K562 (cell line): Measurements from ENCODE around the gene ATP5PD. TPM values are rescaled to one million over a fixed set of nuclear protein-coding genes. Genes with fewer than 3 reads are reported as not detected.

ENCODE experiments used
- CREB5 ChIP-seq: fragments of 250-450 bp; sonication (Bioruptor Pico); IDR thresholded peaks from 2 replicates; pipeline ENCODE4 v1.5.0; 2020; ENCODE audit warnings: mild to moderate bottlenecking
- DLX4 ChIP-seq: fragments of 250-450 bp; sonication (Bioruptor Pico); IDR thresholded peaks from 2 replicates; pipeline ENCODE4 v1.6.1; 2021; ENCODE audit warnings: mild to moderate bottlenecking
- EGR1 ChIP-seq: fragments of 450-650 bp; conservative IDR thresholded peaks from 2 replicates; pipeline ENCODE4 v1.6.1; 2017; ENCODE audit warnings: mild to moderate bottlenecking
- ETV5 ChIP-seq: sonication (generic); formaldehyde crosslinking; IDR thresholded peaks from 2 replicates; pipeline ENCODE4 v1.4.0; 2020; ENCODE audit warnings: low read depth, mild to moderate bottlenecking, missing genetic modification reagents
- GABPA ChIP-seq: fragments of 200-800 bp; sonication (Bioruptor generic); conservative IDR thresholded peaks from 2 replicates; pipeline ENCODE4 v1.6.1; 2016; ENCODE audit warnings: low read depth, missing genetic modification characterization, missing compliant biosample characterization
- GTF2F1 ChIP-seq: IDR thresholded peaks from 2 replicates; pipeline ENCODE4 v1.6.1; 2011; ENCODE audit warnings: low read depth, low read length, improper control_type of control experiment
- IRF2 ChIP-seq: sonication (generic); formaldehyde crosslinking; IDR thresholded peaks from 2 replicates; pipeline ENCODE4 v1.8.1; 2022; ENCODE audit warnings: mild to moderate bottlenecking, missing genetic modification reagents
- L3MBTL2 ChIP-seq: fragments of 450-650 bp; IDR thresholded peaks from 2 replicates; pipeline ENCODE4 v1.6.1; 2016; ENCODE audit warnings: mild to moderate bottlenecking, moderate library complexity
- MBD1 ChIP-seq: fragments of 250-450 bp; sonication (Bioruptor Pico); IDR thresholded peaks from 2 replicates; pipeline ENCODE4 v1.8.0; 2022; ENCODE audit warnings: inconsistent platforms
- MCM2 ChIP-seq: fragments of 450-650 bp; IDR thresholded peaks from 2 replicates; pipeline ENCODE4 v1.6.1; 2017; ENCODE audit warnings: low read depth, mild to moderate bottlenecking
- MXD1 ChIP-seq: fragments of 250-450 bp; sonication (Bioruptor Pico); IDR thresholded peaks from 2 replicates; pipeline ENCODE4 v1.8.0; 2021; ENCODE audit warnings: borderline replicate concordance, mild to moderate bottlenecking, moderate library complexity; ENCODE audit not compliant: poor library complexity, severe bottlenecking
- NFYB ChIP-seq: IDR thresholded peaks from 2 replicates; pipeline ENCODE4 v1.6.1; 2011; ENCODE audit warnings: mild to moderate bottlenecking, moderate library complexity; ENCODE audit not compliant: insufficient read length; ENCODE audit errors: extremely low read depth
- PML ChIP-seq: IDR thresholded peaks from 2 replicates; pipeline ENCODE4 v1.6.1; 2012; ENCODE audit warnings: low read length, inconsistent platforms
- RBM14 ChIP-seq: fragments of 200-400 bp; formaldehyde crosslinking; IDR thresholded peaks from 2 replicates; pipeline ENCODE4 v1.6.1; 2018; ENCODE audit warnings: low read depth, mild to moderate bottlenecking, low read length, moderate library complexity, borderline replicate concordance; ENCODE audit not compliant: insufficient read depth
- SIN3A ChIP-seq, 2 experiments: fragments of 150-350 bp in 1 of 2; IDR thresholded peaks; 2 replicates each; pipeline ENCODE4 v1.6.1; 2011 to 2016; ENCODE audit warnings: borderline replicate concordance in 2 of 2, low read depth in 2 of 2, low read length in 2 of 2, mild to moderate bottlenecking in 2 of 2, moderate library complexity in 2 of 2; ENCODE audit not compliant: control insufficient read depth in 1 of 2
- SMARCA4 ChIP-seq: fragments of 450-650 bp; IDR thresholded peaks from 2 replicates; pipeline ENCODE4 v1.6.1; 2016
- SMC3 ChIP-seq: conservative IDR thresholded peaks from 2 replicates; pipeline ENCODE4 v1.6.1; 2011; ENCODE audit warnings: low read depth, low read length, improper control_type of control experiment; ENCODE audit not compliant: insufficient read depth
- SNIP1 ChIP-seq: fragments of 450-650 bp; IDR thresholded peaks from 2 replicates; pipeline ENCODE4 v1.7.1; 2017; ENCODE audit warnings: low read depth, mild to moderate bottlenecking
- SRSF7 ChIP-seq: fragments of 200-400 bp; formaldehyde crosslinking; optimal IDR thresholded peaks from 2 replicates; pipeline ENCODE3; 2017; ENCODE audit warnings: mild to moderate bottlenecking, low read depth, low read length
- TCF15 ChIP-seq: fragments of 250-450 bp; sonication (Bioruptor Pico); IDR thresholded peaks from 2 replicates; pipeline ENCODE4 v1.8.0; 2022; ENCODE audit warnings: moderate library complexity, mild to moderate bottlenecking, inconsistent platforms
- XRCC5 ChIP-seq: fragments of 200-400 bp; formaldehyde crosslinking; IDR thresholded peaks from 2 replicates; pipeline ENCODE4 v1.6.1; 2017; ENCODE audit warnings: low read depth, mild to moderate bottlenecking, low read length
- ZBTB8A ChIP-seq: fragments of 450-650 bp; IDR thresholded peaks from 2 replicates; pipeline ENCODE4 v1.6.1; 2018; ENCODE audit warnings: mild to moderate bottlenecking, moderate library complexity; ENCODE audit not compliant: partially characterized antibody
- ZC3H11A ChIP-seq: IDR thresholded peaks from 2 replicates; pipeline ENCODE4 v1.6.1; 2012; ENCODE audit warnings: low read depth, low read length, improper control_type of control experiment
- ZKSCAN3 ChIP-seq: fragments of 250-450 bp; sonication (Bioruptor Pico); IDR thresholded peaks from 2 replicates; pipeline ENCODE4 v1.4.0; 2020
- ZKSCAN8 ChIP-seq: fragments of 200-800 bp; sonication (Bioruptor generic); IDR thresholded peaks from 2 replicates; pipeline ENCODE4 v1.6.1; 2016; ENCODE audit warnings: missing genetic modification characterization, missing compliant biosample characterization
- polyA plus RNA-seq, 8 experiments: library from polyadenylated mRNA; depleted of rRNA in 4 of 8; stranded (reverse) in 5 of 8; unstranded in 3 of 8; fragments of >200 nt; fragmentation: Nextera tagmentation in 2 of 8; fragmentation: Illumina TruSeq in 1 of 8; extraction: Ambion mirVana in 2 of 8; extraction: Trizol in 1 of 8; gene quantifications; 2 replicates each; pipeline versions ENCODE4 v1.2.1 to v1.2.3, GENCODE V29; 2011 to 2014; ENCODE audit warnings: inconsistent platforms in 1 of 8, missing spikeins in 1 of 8
- total RNA-seq, 7 experiments: library from RNA; depleted of rRNA in 6 of 7; stranded (reverse); fragments of >200 nt in 6 of 7; fragmentation: Illumina TruSeq in 2 of 7; extraction: Trizol in 2 of 7; gene quantifications; 2 replicates each; pipeline versions ENCODE4 v1.2.1 to v1.2.3, GENCODE V29; 2011 to 2021; ENCODE audit warnings: low replicate concordance in 1 of 7

Gene ATP5PD
- total and polyA plus RNA-seq, 9 of the 15 experiments (the other 6 are each of a cell fraction or from before 2014, with no cell fraction given), result 271 to 828 (median 432) TPM

- no peak for TF ChIP-seq MBD1 (CRISPR knock-in tag)
- TF ChIP-seq RBM14, result no peak
- TF ChIP-seq SRSF7, result no peak
- no peak for TF ChIP-seq DLX4 (CRISPR knock-in tag)
- TF ChIP-seq L3MBTL2, result peak; percentile 16; the same call in 1 of the 2 replicates
- TF ChIP-seq EGR1, result peak; percentile 94
- peak; percentile 80 for TF ChIP-seq ETV5 (CRISPR knock-in tag)
- no peak for TF ChIP-seq IRF2 (CRISPR knock-in tag)
- peak; percentile 12 to 63; a peak in 2 of 4 replicates for TF ChIP-seq SIN3A (IDR thresholded peaks at IDR 0.05; ENCODE audit: borderline replicate concordance in 2 of 2, control insufficient read depth in 1 of 2, low read depth in 2 of 2, low read length in 2 of 2)
- TF ChIP-seq TCF15, result no peak
- no peak for TF ChIP-seq GTF2F1
- TF ChIP-seq MXD1 (CRISPR knock-in tag), result no peak
- TF ChIP-seq NFYB, result peak; percentile 94
- no peak for TF ChIP-seq ZKSCAN3 (CRISPR knock-in tag)
- TF ChIP-seq ZC3H11A, result no peak
- peak; percentile 98 for TF ChIP-seq GABPA (tag)
- TF ChIP-seq PML, result peak; percentile 82
- TF ChIP-seq ZKSCAN8 (CRISPR knock-in tag), result no peak
- peak; percentile 81; the same call in 1 of the 2 replicates for TF ChIP-seq XRCC5
- no peak for TF ChIP-seq SMC3
- TF ChIP-seq SNIP1, result no peak
- no peak for TF ChIP-seq ZBTB8A
- no peak for TF ChIP-seq CREB5 (CRISPR knock-in tag)
- no peak for TF ChIP-seq MCM2
- no peak for TF ChIP-seq SMARCA4
These were observed at the start of gene ATP5PD, which contains the start of gene KCTD2 (continued) for GRCh38 chr17:75046407-75047289.
